HepG2 (cell line): ENCODE data around the gene ATG16L2. TPM values are rescaled to one million over a fixed set of nuclear protein-coding genes. Genes with fewer than 3 reads are reported as not detected.

Experiments
- ATF2 ChIP-seq: sonication (generic); formaldehyde crosslinking; IDR thresholded peaks from 2 replicates; pipeline ENCODE4 v1.4.0; 2020; ENCODE audit warnings: missing genetic modification reagents
- BORCS8-MEF2B ChIP-seq: sonication (generic); formaldehyde crosslinking; IDR thresholded peaks from 2 replicates; pipeline ENCODE4 v1.8.0; 2022; ENCODE audit warnings: mild to moderate bottlenecking, missing genetic modification reagents
- CHD2 ChIP-seq: IDR thresholded peaks from 2 replicates; pipeline ENCODE4 v1.6.1; 2011; ENCODE audit warnings: low read depth, low read length, improper control_type of control experiment
- CREB3 ChIP-seq: sonication (generic); formaldehyde crosslinking; IDR thresholded peaks from 2 replicates; pipeline ENCODE4 v1.5.0; 2020; ENCODE audit warnings: missing genetic modification reagents
- DPF2 ChIP-seq: sonication (generic); formaldehyde crosslinking; IDR thresholded peaks from 2 replicates; pipeline ENCODE4 v1.4.0; 2020; ENCODE audit warnings: mild to moderate bottlenecking, low read depth, missing genetic modification reagents, borderline replicate concordance
- HOXA7 ChIP-seq: sonication (generic); formaldehyde crosslinking; IDR thresholded peaks from 2 replicates; pipeline ENCODE4 v1.8.1; 2022; ENCODE audit warnings: mild to moderate bottlenecking, missing genetic modification reagents, moderate library complexity
- IRF9 ChIP-seq: sonication (generic); formaldehyde crosslinking; IDR thresholded peaks from 2 replicates; pipeline ENCODE4 v1.8.0; 2022; ENCODE audit warnings: missing genetic modification reagents, mild to moderate bottlenecking, borderline replicate concordance
- PAWR ChIP-seq: sonication (generic); formaldehyde crosslinking; IDR thresholded peaks from 2 replicates; pipeline ENCODE4 v1.4.0; 2020; ENCODE audit warnings: missing genetic modification reagents, mild to moderate bottlenecking, borderline replicate concordance
- PBX3 ChIP-seq: sonication (generic); formaldehyde crosslinking; IDR thresholded peaks from 2 replicates; pipeline ENCODE4 v1.8.1; 2023; ENCODE audit warnings: missing genetic modification reagents, inconsistent platforms, borderline replicate concordance
- POLR2A ChIP-seq, 2 experiments: IDR thresholded peaks; 2 replicates each; pipeline ENCODE4 v1.6.1; 2011; ENCODE audit warnings: low read depth in 2 of 2, low read length in 2 of 2, mild to moderate bottlenecking in 1 of 2, moderate library complexity in 1 of 2; ENCODE audit not compliant: insufficient read depth in 1 of 2
- SP5 ChIP-seq: IDR thresholded peaks from 2 replicates; pipeline ENCODE4 v1.6.1; 2016; ENCODE audit warnings: low read depth, borderline replicate concordance
- YY1 ChIP-seq: IDR thresholded peaks from 2 replicates; pipeline ENCODE4 v1.6.1; 2011; ENCODE audit warnings: low read length, low read depth, moderate library complexity, mild to moderate bottlenecking; ENCODE audit not compliant: insufficient read depth, insufficient replicate concordance
- ZBTB21 ChIP-seq: sonication (generic); formaldehyde crosslinking; IDR thresholded peaks from 2 replicates; pipeline ENCODE4 v1.4.0; 2020; ENCODE audit warnings: missing genetic modification reagents
- ZFP41 ChIP-seq: sonication (generic); formaldehyde crosslinking; IDR thresholded peaks from 2 replicates; pipeline ENCODE4 v1.4.0; 2020; ENCODE audit warnings: mild to moderate bottlenecking, missing genetic modification reagents, borderline replicate concordance
- ZNF12 ChIP-seq: sonication (generic); formaldehyde crosslinking; IDR thresholded peaks from 2 replicates; pipeline ENCODE4 v1.5.0; 2020; ENCODE audit warnings: missing genetic modification reagents
- ZNF160 ChIP-seq: sonication (generic); formaldehyde crosslinking; IDR thresholded peaks from 2 replicates; pipeline ENCODE4 v1.8.0; 2022; ENCODE audit warnings: mild to moderate bottlenecking, inconsistent platforms, missing genetic modification reagents
- ZNF263 ChIP-seq: sonication (generic); formaldehyde crosslinking; IDR thresholded peaks from 2 replicates; pipeline ENCODE4 v1.4.0; 2020; ENCODE audit warnings: missing genetic modification reagents
- ZNF547 ChIP-seq: sonication (generic); formaldehyde crosslinking; IDR thresholded peaks from 2 replicates; pipeline ENCODE4 v1.5.1; 2020; ENCODE audit warnings: mild to moderate bottlenecking, missing genetic modification reagents
- ZNF605 ChIP-seq: sonication (generic); formaldehyde crosslinking; IDR thresholded peaks from 2 replicates; pipeline ENCODE4 v1.8.0; 2022; ENCODE audit warnings: mild to moderate bottlenecking, missing genetic modification reagents
- ZNF687 ChIP-seq: sonication (generic); formaldehyde crosslinking; IDR thresholded peaks from 2 replicates; pipeline ENCODE4 v1.5.1; 2020; ENCODE audit warnings: mild to moderate bottlenecking, missing genetic modification reagents, moderate library complexity
- polyA plus RNA-seq, 8 experiments: library from polyadenylated mRNA; depleted of rRNA in 3 of 8; stranded (reverse) in 7 of 8; unstranded in 1 of 8; fragments of >200 nt; fragmentation: Illumina TruSeq in 4 of 8; extraction: Trizol in 4 of 8; gene quantifications; 2 replicates each; pipeline versions ENCODE4 v1.2.1 to v1.2.3, GENCODE V29; 2011 to 2016; ENCODE audit warnings: low read depth in 4 of 8, missing spikeins in 1 of 8, mixed read lengths in 1 of 8; ENCODE audit not compliant: insufficient read depth in 1 of 8
- total RNA-seq, 5 experiments: library from RNA; depleted of rRNA; stranded (reverse); fragments of >200 nt; fragmentation: Illumina TruSeq; extraction: Trizol; gene quantifications; 2 replicates each; pipeline ENCODE4 v1.2.3, GENCODE V29; 2016; ENCODE audit warnings: low read depth in 1 of 5

Gene ATG16L2
- total and polyA plus RNA-seq, 2 of the 13 experiments (the other 11 are each of a cell fraction or from before 2014, with no cell fraction given) = 6.2 to 14.8 TPM

- peak; percentile 98 for TF ChIP-seq ZNF687 (CRISPR knock-in tag)
- no peak for TF ChIP-seq ZNF263 (CRISPR knock-in tag)
- peak; percentile 82; the same call in 1 of the 2 replicates for TF ChIP-seq ZNF605 (CRISPR knock-in tag)
- TF ChIP-seq POLR2A (IDR thresholded peaks at IDR 0.05; ENCODE audit: insufficient read depth in 1 of 2, low read depth in 2 of 2, low read length in 2 of 2) = peak in 1 of 2 experiments; percentile 38; a peak in 1 of 4 replicates
- 0 out of 2 replicates have a peak, but pooled peaks have one; percentile 34 for TF ChIP-seq ZNF12 (CRISPR knock-in tag)
- no peak for TF ChIP-seq IRF9 (CRISPR knock-in tag)
- peak; percentile 61 for TF ChIP-seq SP5
- no peak for TF ChIP-seq PAWR (CRISPR knock-in tag)
- TF ChIP-seq YY1 = no peak
- no peak for TF ChIP-seq CREB3
- no peak for TF ChIP-seq ZBTB21 (CRISPR knock-in tag)
- TF ChIP-seq PBX3 (CRISPR knock-in tag) = no peak
- TF ChIP-seq HOXA7 (CRISPR knock-in tag) = no peak
- TF ChIP-seq DPF2 (CRISPR knock-in tag) = 0 out of 2 replicates have a peak, but pooled peaks have one; percentile 65
- no peak for TF ChIP-seq CHD2
- no peak for TF ChIP-seq ZNF547 (CRISPR knock-in tag)
- no peak; the same call in 1 of the 2 replicates for TF ChIP-seq BORCS8-MEF2B
- TF ChIP-seq ZNF160 (CRISPR knock-in tag) = no peak
- no peak for TF ChIP-seq ZFP41
- peak; percentile 69 for TF ChIP-seq ATF2 (CRISPR knock-in tag)
Observed at GRCh38 chr11:72787216-72788104, 26.8 kb upstream of the ATG16L2 start (continued).
